ENCODE measurements around the gene NOL12.

DNA sequence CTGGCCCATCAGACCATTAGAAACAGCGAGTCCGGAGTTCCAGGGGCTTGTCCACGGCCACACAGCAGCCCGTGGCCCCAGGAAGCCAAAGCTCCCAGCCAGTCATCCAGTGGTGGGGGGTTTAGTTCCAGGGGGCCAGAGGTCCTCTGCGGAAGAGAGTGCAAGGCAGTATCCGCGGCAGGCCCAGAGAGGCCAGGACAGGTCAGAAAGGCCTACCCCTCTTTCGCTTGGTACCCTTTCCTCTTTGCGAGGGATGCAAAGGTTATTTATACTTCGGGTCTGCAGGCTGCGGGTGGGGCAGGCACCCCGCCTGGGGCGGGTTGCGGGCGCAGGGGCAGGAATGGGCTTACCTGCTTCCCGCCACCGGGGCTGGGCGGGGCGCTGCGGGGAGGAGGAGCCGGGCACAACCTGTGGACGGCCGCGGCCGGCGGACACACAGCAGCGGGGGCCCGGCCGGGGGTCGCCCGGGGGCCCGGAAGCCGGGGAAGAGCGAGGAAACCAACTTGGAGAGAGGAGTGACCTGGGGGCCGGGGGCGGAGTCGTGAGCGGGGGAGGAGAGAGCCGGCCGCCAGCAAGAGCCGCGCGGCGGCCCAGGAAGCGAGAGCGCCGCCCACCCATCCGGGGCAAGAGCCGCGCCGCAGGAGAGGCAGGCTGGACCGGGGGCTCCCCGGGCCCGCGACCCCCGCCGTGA is 46.9 kb upstream of the NOL12 start, which contains the start of gene SH3BP1:
- TF ChIP-seq EGR1 (IDR thresholded peaks at IDR 0.05; ENCODE audit: low read depth in 2 of 2) = no peak
- no peak for TF ChIP-seq RAD21 (IDR thresholded peaks at IDR 0.05)
- TF ChIP-seq, protein P1, sequence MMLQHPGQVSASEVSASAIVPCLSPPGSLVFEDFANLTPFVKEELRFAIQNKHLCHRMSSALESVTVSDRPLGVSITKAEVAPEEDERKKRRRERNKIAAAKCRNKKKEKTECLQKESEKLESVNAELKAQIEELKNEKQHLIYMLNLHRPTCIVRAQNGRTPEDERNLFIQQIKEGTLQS (IDR thresholded peaks at IDR 0.05) = no peak
- TF ChIP-seq, protein P2, sequence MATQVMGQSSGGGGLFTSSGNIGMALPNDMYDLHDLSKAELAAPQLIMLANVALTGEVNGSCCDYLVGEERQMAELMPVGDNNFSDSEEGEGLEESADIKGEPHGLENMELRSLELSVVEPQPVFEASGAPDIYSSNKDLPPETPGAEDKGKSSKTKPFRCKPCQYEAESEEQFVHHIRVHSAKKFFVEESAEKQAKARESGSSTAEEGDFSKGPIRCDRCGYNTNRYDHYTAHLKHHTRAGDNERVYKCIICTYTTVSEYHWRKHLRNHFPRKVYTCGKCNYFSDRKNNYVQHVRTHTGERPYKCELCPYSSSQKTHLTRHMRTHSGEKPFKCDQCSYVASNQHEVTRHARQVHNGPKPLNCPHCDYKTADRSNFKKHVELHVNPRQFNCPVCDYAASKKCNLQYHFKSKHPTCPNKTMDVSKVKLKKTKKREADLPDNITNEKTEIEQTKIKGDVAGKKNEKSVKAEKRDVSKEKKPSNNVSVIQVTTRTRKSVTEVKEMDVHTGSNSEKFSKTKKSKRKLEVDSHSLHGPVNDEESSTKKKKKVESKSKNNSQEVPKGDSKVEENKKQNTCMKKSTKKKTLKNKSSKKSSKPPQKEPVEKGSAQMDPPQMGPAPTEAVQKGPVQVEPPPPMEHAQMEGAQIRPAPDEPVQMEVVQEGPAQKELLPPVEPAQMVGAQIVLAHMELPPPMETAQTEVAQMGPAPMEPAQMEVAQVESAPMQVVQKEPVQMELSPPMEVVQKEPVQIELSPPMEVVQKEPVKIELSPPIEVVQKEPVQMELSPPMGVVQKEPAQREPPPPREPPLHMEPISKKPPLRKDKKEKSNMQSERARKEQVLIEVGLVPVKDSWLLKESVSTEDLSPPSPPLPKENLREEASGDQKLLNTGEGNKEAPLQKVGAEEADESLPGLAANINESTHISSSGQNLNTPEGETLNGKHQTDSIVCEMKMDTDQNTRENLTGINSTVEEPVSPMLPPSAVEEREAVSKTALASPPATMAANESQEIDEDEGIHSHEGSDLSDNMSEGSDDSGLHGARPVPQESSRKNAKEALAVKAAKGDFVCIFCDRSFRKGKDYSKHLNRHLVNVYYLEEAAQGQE (IDR thresholded peaks at IDR 0.05) = no peak
- TF ChIP-seq, protein P3, sequence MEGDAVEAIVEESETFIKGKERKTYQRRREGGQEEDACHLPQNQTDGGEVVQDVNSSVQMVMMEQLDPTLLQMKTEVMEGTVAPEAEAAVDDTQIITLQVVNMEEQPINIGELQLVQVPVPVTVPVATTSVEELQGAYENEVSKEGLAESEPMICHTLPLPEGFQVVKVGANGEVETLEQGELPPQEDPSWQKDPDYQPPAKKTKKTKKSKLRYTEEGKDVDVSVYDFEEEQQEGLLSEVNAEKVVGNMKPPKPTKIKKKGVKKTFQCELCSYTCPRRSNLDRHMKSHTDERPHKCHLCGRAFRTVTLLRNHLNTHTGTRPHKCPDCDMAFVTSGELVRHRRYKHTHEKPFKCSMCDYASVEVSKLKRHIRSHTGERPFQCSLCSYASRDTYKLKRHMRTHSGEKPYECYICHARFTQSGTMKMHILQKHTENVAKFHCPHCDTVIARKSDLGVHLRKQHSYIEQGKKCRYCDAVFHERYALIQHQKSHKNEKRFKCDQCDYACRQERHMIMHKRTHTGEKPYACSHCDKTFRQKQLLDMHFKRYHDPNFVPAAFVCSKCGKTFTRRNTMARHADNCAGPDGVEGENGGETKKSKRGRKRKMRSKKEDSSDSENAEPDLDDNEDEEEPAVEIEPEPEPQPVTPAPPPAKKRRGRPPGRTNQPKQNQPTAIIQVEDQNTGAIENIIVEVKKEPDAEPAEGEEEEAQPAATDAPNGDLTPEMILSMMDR (IDR thresholded peaks at IDR 0.05; ENCODE audit: low read depth, low read length, missing input control) = no peak
- TF ChIP-seq TAF1 (conservative IDR thresholded peaks at IDR 0.05) = no peak
- no peak for TF ChIP-seq GABPA (IDR thresholded peaks at IDR 0.05 in 1 of 2, conservative IDR thresholded peaks at IDR 0.05 in 1 of 2)
- TF ChIP-seq NR2F2 (IDR thresholded peaks at IDR 0.05) = no peak
- TF ChIP-seq, protein P4, sequence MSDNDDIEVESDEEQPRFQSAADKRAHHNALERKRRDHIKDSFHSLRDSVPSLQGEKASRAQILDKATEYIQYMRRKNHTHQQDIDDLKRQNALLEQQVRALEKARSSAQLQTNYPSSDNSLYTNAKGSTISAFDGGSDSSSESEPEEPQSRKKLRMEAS (IDR thresholded peaks at IDR 0.05) = no peak

All from liver (tissue), 3 donors.